GM21423 (cell line): ENCODE results near the gene DNAH17.
"Not testable (repeated sequence)": the region's sequence is repeated elsewhere in the genome, so short reads cannot be mapped to it uniquely, and the experiment has no call there.

ENCODE experiments used
- ATAC-seq: cut with Tn5 transposase; IDR thresholded peaks from one replicate; pipeline ENCODE4 v1.9.1; 2021; ENCODE audit warnings: mild to moderate bottlenecking, moderate library complexity; ENCODE audit not compliant: unreplicated experiment

The DNAH17 gene

DNA sequence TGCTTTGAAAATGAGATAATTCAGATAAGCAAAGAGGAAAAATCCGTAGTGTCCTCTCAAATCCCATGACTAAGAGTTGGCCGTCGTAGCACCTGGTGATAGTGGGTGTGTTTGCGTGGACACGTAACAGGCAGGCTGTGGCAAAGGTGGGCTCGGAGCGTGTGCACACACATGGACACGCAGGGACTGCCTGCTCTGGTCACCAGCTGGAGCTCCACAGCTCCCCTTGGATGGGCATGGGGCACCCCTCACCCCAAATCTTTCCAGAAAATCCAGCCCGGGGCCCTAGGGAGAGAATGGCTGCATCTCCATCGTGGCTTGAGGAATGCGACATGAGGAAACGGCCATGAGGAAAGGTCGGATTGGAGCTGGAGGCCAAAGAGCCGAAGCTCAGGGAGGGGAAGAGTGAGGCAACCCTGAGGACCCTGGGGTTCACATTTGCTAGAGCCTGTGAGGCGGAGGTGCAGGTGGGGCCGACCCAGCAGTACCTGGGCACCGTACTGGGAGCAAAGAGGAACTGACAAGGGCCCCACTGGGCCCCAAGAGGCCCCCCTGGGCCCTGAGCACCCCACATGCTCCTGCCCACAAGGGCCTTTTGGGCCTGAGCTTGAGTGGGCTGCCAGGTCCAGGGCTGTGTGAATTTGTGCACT, 51.6 kb downstream of the DNAH17 start:
- ATAC-seq: no peak

- ATAC-seq: no peak
Measured at GRCh38 chr17:78524870-78525510, 52.2 kb downstream of the DNAH17 start.

GRCh38 chr17:78523934-78524655, 53.1 kb downstream of the DNAH17 start:
- no peak for ATAC-seq

- no peak for ATAC-seq
Measured at GRCh38 chr17:78522031-78522809, 55.0 kb downstream of the DNAH17 start.

DNA sequence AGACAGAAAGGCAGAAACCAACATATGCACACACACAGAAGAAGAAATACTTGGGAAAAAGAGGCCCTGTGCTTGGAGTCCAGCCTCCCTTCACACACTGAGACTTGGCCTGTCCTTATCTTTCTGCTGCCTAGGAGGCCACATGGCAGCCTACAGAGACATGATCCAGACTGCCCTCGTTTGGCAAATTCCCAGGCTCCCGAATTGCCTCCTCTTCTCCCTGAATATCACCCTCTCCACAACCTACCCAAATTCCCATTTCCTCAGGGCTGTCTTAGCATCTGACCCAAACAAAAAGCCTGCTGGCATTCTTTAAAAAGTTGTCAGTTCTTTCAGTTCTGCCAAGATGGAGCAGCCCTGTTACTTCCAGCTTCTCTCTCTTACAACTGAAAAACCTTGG, 59.8 kb downstream of the DNAH17 start:
- no peak for ATAC-seq

DNA sequence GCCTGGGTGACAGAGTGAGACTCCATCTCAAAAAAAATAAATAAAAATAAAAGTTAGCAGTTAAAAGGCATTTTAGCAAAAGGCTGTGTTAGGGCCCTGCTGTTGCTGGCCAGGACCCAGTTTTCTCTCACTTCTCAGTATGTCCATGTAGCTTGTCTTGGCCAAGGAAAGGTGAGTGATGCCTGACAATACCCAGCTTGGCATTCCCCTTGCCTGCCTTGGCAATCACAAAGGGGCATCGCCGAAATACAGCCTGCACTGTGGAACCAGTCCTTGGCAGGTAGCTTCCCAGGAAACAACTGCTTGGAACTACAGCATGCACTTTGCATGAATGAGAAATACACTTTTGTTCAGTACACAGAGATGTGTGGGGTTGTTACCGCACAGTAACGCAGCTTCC, 61.7 kb downstream of the DNAH17 start:
- ATAC-seq: no peak

DNA sequence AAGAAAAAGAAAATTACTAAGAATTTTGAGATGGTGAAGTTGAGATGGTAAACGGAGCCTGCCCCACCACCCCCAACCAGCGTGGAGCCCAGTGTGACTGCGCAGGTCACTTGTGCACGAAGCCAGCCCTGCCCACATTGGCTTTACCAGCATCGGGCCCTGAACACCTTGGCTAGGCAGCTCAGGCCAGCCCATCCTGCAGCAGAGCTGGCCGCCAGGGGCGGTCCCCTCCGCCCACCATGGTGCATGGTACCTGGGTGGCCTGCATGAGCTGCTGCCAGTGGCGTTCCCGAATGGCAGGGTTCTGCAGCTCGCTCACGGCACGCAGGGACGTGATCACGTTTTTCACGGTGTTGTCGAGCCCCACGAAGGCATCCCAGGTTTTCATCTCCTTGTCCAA, 62.7 kb downstream of the DNAH17 start:
- no peak for ATAC-seq

GRCh38 chr17:78512976-78513375, 64.2 kb downstream of the DNAH17 start:
- ATAC-seq: no peak

DNA sequence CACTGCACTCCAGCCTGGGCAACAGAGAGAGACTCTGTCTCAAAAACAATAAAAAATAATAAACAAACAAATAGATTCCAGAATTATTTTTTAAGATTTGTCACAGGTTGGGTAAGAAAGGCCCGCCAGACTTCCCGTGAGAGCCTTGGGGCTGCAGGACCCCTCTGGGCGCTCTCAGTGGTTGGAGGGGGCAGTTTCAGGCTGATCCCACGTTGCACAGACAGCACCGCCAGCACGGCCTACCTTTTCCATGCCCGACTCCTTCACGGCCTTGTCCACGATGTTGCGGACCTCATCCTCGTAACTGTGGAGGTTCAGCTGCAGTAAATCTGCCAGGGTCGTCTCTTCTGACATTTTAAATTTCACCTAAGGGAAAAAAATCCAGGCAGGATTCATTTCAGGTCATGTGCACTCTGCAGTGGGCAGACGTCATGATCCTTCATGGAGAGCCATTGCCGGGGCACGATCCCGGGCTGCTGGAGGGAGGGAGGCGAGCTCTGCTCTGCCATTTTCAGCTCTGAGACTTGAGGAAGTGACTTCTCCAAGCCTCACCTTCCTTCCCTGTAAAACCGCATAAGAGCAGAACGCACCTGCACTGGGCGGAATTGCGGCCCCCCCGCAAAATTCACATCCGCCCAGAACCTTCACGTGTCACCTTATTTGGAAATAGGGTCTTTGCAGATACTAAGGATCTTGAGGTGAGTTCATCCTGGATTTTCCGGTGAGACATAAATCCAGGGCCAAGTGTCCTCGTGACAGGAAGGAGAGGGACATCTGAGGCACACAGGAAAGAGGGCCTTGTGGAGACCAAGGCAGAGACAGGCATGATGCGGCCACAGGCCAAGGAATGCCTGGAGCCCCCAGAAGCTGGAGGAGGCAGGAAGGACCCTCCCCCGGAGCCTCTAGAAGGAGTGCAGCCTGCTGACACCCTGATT, 66.8 kb downstream of the DNAH17 start:
- no peak for ATAC-seq

- ATAC-seq: no peak
Measured at GRCh38 chr17:78507526-78507925, 69.7 kb downstream of the DNAH17 start.

DNA sequence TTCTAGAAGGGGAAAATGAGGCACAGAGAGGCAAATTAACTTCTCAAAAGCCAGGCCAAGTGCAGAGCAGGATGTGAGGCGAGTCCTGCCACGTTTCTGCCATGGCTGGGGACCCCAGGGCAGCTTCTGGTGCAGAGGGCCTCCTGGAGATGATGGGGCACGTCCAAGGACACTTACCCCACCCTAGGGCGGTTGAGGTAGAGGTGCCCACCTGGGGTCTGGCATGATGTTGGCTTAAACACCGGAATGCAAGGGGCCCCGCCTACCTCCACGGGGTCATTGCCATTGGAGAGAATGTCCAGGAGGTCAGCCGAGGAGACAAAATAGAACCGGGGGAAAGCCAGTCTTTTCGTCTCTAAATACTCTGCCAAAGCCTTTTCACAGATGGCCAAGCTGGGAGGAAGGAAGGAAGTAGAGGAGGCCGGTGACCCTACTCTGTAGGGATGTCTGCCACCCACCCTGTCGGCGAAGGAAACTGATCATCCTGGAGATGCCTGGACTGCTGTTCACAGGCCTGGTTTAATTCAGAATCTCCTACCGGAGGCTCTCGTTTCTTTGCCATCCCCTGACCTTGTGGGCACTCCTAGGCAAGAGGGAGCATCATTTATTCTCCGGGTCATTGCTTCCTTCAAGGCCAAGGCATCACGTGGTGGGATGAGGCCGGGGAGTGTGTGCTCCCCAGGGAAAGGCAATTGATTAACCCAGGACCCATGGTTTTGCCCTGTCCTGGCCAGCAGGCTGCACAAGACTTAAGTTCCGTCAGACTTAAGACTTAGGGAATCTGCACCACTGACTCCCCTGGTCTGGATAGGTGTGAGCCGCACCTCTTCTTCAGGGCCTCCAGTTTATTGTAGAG, 70.5 kb downstream of the DNAH17 start:
- no peak for ATAC-seq

DNA sequence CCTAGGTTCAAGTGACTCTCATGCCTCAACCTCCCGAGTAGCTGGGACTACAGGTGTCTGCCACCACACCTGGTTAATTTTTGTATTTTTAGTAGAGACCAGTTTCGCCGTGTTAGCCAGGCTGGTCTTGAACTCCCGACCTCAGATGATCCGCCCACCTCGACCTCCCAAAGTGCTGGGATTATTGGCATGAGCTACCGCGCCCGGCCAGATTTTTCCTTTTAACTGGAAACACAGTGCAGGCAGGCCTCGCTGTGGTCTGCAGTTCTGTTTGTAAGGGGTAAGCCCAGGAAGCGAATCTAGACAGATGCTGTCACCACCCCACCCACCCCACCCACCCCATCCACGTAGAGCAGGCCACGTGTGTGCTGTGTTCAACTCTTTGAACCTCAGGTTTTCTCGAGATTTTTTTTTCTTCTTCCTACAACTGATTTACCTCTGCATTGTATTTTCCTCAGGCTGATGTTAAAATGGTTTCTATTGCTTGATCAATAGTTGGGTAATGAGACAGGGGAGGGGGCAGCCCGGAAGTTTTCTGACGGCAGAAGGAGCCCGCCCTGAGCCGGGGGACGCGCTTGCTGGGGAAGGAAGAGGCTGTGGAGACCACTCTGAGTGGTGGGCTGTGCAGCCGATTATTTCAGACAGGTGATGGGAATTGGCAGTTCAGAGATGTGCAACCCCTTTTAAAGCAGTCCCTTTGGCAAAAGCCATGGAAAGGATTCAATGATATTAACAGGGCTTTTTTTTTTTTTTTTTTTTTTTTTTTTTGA, 72.9 kb downstream of the DNAH17 start:
- no peak for ATAC-seq

GRCh38 chr17:78503388-78503787, 73.8 kb downstream of the DNAH17 start:
- not testable (repeated sequence) for ATAC-seq

- no peak for ATAC-seq
Measured at GRCh38 chr17:78502611-78503148, 74.5 kb downstream of the DNAH17 start.

- no peak for ATAC-seq
Measured at GRCh38 chr17:78501241-78502036, 75.8 kb downstream of the DNAH17 start.

DNA sequence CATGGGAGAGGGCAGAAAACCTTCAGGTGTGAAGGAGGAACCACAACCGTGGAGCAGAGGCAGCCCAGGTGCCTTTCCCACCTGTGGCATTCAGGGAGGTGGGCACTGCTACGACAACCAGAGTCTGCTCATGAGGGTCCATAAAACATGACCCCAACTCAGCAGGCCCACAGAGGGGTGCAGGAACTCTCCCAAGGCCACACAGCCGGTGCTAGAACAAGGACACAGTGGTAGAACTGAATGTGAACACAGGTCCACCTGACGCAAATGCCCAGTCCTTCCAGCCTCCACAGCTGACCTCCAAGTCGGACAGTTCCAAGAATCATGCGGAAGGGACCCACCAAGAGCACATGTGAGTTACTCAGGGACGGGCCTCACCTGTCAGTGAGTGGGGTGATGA, 76.4 kb downstream of the DNAH17 start:
- ATAC-seq: no peak

GRCh38 chr17:78499715-78500540, 77.3 kb downstream of the DNAH17 start:
- no peak for ATAC-seq
